Upper lobe of left lung (tissue), 4 donors: ENCODE data around the gene ADAMTS2.

ENCODE experiments used
- POLR2AphosphoS5 ChIP-seq, 2 donors: sonication (generic); formaldehyde crosslinking; IDR thresholded peaks; one replicate each; pipeline ENCODE4 v1.5.1; 2017; ENCODE audit warnings: antibody characterized with exemption in 2 of 2
- TF ChIP-seq, protein P1 (sequence below), 6 experiments: fragments of 450-650 bp in 4 of 6; fragments of 200-600 bp in 2 of 6; sonication (generic) in 2 of 6; IDR thresholded peaks; one replicate each; pipeline ENCODE4 v1.5.1; 2016 to 2019; ENCODE audit warnings: antibody characterized with exemption in 6 of 6

DNA sequence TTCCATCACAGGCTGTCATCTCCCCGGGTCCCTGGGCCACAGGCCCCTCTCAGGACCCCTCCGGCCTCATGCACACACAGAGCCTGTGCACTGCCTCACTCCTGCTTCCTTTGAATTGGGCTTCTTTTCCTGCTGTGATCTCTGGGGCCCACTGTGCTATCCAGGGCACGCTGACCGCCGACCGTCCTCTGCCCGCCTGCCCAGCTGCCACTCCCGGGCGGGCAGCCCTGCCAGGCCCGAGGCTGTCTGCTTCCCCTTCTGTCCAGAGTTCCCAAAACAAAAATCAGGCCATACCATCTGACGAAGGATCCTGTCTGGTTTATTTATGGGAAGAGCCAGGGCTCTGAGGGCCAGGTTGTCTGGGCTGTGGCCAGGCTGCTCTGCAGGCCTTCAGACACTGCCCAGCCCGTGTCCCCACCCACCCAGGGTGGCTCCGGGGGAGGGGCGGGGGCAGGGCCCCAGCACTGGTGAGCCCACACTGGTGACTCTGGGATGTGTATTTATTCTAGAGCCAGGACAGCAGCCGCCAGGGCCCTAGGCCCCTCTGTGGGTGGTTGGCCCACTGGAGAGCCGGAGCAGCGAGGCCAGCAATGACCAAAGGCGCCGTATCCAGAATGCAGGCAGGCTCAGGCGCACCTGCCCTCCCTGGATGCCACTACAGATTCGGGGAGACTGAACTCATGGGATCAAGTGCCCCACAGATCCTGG is 57.0 kb downstream of the ADAMTS2 start:
- TF ChIP-seq, protein P1, sequence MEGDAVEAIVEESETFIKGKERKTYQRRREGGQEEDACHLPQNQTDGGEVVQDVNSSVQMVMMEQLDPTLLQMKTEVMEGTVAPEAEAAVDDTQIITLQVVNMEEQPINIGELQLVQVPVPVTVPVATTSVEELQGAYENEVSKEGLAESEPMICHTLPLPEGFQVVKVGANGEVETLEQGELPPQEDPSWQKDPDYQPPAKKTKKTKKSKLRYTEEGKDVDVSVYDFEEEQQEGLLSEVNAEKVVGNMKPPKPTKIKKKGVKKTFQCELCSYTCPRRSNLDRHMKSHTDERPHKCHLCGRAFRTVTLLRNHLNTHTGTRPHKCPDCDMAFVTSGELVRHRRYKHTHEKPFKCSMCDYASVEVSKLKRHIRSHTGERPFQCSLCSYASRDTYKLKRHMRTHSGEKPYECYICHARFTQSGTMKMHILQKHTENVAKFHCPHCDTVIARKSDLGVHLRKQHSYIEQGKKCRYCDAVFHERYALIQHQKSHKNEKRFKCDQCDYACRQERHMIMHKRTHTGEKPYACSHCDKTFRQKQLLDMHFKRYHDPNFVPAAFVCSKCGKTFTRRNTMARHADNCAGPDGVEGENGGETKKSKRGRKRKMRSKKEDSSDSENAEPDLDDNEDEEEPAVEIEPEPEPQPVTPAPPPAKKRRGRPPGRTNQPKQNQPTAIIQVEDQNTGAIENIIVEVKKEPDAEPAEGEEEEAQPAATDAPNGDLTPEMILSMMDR (IDR thresholded peaks at IDR 0.05) = no peak
- no peak for TF ChIP-seq POLR2AphosphoS5 (IDR thresholded peaks at IDR 0.05)
